ENCODE results near the gene TDO2.

GRCh38 chr4:155941820-155942219, 38.3 kb downstream of the TDO2 start:
- TF ChIP-seq, protein P1, sequence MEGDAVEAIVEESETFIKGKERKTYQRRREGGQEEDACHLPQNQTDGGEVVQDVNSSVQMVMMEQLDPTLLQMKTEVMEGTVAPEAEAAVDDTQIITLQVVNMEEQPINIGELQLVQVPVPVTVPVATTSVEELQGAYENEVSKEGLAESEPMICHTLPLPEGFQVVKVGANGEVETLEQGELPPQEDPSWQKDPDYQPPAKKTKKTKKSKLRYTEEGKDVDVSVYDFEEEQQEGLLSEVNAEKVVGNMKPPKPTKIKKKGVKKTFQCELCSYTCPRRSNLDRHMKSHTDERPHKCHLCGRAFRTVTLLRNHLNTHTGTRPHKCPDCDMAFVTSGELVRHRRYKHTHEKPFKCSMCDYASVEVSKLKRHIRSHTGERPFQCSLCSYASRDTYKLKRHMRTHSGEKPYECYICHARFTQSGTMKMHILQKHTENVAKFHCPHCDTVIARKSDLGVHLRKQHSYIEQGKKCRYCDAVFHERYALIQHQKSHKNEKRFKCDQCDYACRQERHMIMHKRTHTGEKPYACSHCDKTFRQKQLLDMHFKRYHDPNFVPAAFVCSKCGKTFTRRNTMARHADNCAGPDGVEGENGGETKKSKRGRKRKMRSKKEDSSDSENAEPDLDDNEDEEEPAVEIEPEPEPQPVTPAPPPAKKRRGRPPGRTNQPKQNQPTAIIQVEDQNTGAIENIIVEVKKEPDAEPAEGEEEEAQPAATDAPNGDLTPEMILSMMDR (IDR thresholded peaks at IDR 0.05; ENCODE audit: poor library complexity, severe bottlenecking): no peak
- TF ChIP-seq TAF1 (IDR thresholded peaks at IDR 0.05; ENCODE audit: low read depth) (no peak), EZH2 (IDR thresholded peaks at IDR 0.05; ENCODE audit: borderline replicate concordance, insufficient read depth, low read length, poor library complexity, severe bottlenecking) (no peak), SMC3 (conservative IDR thresholded peaks at IDR 0.05; ENCODE audit: poor library complexity) (no peak)

Data from neural cell (in vitro differentiated cells).